ENCODE data around the gene FMO4.
A peak's percentile ranks its signal among the peaks of the same experiment; 100 is the strongest.

DNA sequence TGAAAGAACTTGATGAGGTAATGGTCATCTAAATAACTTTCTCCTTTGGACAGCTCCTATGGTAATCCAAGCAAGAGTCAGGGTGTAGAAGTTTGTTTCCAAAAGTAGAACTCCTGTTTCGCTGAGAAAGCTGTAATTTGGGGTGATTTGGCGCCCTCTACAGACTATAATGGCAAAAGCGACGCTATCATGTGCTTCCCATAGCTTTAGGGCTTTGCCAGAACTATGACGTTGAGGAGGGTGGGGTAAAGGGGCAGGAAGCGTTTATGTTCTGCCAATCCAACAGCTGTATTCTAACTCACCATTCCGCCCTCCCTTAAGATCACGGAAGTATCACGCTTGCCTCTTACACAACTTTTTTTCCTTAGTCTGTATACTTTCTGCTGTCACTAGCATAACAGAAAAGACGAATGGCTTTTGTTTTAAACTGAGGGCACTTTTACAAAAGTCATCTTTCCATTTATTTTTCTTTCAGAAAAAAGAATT is at the start of gene FMO4:
- TF ChIP-seq ZNF563 (CRISPR knock-in tag; IDR thresholded peaks at IDR 0.05) (no peak), KAT2B (IDR thresholded peaks at IDR 0.05; ENCODE audit: borderline replicate concordance, low read depth, low read length) (no peak), ZNF510 (CRISPR knock-in tag; IDR thresholded peaks at IDR 0.05; ENCODE audit: low read depth) (no peak), TCF12 (IDR thresholded peaks at IDR 0.05) (no peak), TCF12 (CRISPR knock-in tag; IDR thresholded peaks at IDR 0.05) (no peak), ZFP37 (CRISPR knock-in tag; IDR thresholded peaks at IDR 0.05; ENCODE audit: borderline replicate concordance) (no peak), MIXL1 (CRISPR knock-in tag; IDR thresholded peaks at IDR 0.05) (0 out of 2 replicates have a peak, but pooled peaks have one; percentile 59), KLF13 (CRISPR knock-in tag; IDR thresholded peaks at IDR 0.05) (no peak), CBFB (CRISPR knock-in tag; IDR thresholded peaks at IDR 0.05) (no peak)
- TF ChIP-seq, protein P1, sequence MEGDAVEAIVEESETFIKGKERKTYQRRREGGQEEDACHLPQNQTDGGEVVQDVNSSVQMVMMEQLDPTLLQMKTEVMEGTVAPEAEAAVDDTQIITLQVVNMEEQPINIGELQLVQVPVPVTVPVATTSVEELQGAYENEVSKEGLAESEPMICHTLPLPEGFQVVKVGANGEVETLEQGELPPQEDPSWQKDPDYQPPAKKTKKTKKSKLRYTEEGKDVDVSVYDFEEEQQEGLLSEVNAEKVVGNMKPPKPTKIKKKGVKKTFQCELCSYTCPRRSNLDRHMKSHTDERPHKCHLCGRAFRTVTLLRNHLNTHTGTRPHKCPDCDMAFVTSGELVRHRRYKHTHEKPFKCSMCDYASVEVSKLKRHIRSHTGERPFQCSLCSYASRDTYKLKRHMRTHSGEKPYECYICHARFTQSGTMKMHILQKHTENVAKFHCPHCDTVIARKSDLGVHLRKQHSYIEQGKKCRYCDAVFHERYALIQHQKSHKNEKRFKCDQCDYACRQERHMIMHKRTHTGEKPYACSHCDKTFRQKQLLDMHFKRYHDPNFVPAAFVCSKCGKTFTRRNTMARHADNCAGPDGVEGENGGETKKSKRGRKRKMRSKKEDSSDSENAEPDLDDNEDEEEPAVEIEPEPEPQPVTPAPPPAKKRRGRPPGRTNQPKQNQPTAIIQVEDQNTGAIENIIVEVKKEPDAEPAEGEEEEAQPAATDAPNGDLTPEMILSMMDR (CRISPR knock-in tag; IDR thresholded peaks at IDR 0.05): peak; percentile 82

Data from HepG2 (cell line).